PC-3 (cell line): Measurements from ENCODE around the gene MROH8.

Experiments used
- CTCF ChIP-seq: fragments of 300-600 bp; sonication (generic); conservative IDR thresholded peaks from 2 replicates; pipeline ENCODE4 v1.5.1; 2017; ENCODE audit warnings: antibody characterized with exemption, low read depth, mild to moderate bottlenecking, low read length
- EZH2phosphoT487 ChIP-seq: fragments of 300-600 bp; sonication (generic); IDR thresholded peaks from 2 replicates; pipeline ENCODE4 v1.6.1; 2018; ENCODE audit warnings: mild to moderate bottlenecking, antibody characterized with exemption, low read length, borderline replicate concordance

- TF ChIP-seq CTCF, result no peak
- TF ChIP-seq EZH2phosphoT487, result no peak
These were observed 27.1 kb downstream of the MROH8 start for GRCh38 chr20:37152284-37152683.
